HCT116 (cell line): ENCODE measurements around the gene TUBB6.

Experiments
- EGR1 ChIP-seq: IDR thresholded peaks from 2 replicates; pipeline ENCODE4 v1.6.1; 2012; ENCODE audit warnings: low read depth
- JUND ChIP-seq: IDR thresholded peaks from 2 replicates; pipeline ENCODE4 v1.6.1; 2012
- POLR2A ChIP-seq: IDR thresholded peaks from 2 replicates; pipeline ENCODE4 v1.7.0; 2011; ENCODE audit warnings: borderline replicate concordance; ENCODE audit not compliant: insufficient read depth, insufficient read length; ENCODE audit errors: extremely low read depth
- SIN3A ChIP-seq: IDR thresholded peaks from 2 replicates; pipeline ENCODE4 v1.6.1; 2012; ENCODE audit warnings: low read depth
- TF ChIP-seq, protein P1 (sequence below), 3 experiments: fragments of 200-600 bp in 1 of 3; sonication (generic) in 1 of 3; IDR thresholded peaks in 2 of 3; conservative IDR thresholded peaks in 1 of 3; 2 replicates each; pipeline ENCODE4 v1.5.1; 2012 to 2017; ENCODE audit warnings: low read depth in 2 of 3, low read length in 2 of 3, antibody characterized with exemption in 1 of 3, borderline replicate concordance in 1 of 3, control low read depth in 1 of 3, mild to moderate bottlenecking in 1 of 3, mixed read lengths in 1 of 3, mixed run types in 1 of 3, moderate library complexity in 1 of 3; ENCODE audit not compliant: insufficient read depth in 1 of 3
- TF ChIP-seq, protein P2 (sequence below): IDR thresholded peaks from 2 replicates; pipeline ENCODE4 v1.6.1; 2012; ENCODE audit warnings: low read depth
- TF ChIP-seq, protein P3 (sequence below): IDR thresholded peaks from 2 replicates; pipeline ENCODE4 v1.6.1; 2012

DNA sequence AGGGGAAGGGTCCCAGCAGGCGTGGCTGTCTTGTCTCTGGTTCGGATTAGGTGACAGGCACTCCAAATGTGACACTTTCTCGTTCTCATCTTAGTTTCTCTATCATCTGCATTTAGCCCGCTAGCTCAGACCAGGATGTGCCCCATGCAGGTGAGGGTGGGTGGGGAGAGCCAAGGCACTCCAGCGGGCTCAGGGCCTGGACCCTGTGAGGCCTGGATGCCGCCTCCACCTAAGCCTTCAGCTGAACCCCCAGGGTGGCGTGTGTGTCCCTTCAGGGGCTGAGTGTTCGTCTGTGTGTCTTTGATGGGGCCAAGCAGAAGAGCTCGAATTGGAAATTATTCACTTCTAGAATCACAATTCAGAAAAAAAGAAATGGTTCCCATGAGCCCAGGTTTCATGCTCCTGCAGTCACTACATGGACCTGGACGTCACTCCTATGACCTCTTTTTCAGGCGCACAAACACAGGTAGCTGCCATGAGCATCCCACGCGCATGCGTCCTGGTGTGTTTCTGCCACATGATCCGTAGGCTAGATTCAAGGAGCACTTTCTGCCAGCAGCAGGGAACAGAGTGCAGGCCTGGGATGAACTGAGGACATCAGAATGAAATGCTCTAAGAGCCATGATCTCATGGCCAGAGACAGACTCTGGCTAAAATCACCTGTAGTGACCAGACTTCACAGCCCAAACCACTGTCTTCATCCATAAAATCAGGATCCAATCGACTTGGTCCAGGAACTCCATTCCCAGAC lies 28.1 kb upstream of the TUBB6 start:
- TF ChIP-seq, protein P1, sequence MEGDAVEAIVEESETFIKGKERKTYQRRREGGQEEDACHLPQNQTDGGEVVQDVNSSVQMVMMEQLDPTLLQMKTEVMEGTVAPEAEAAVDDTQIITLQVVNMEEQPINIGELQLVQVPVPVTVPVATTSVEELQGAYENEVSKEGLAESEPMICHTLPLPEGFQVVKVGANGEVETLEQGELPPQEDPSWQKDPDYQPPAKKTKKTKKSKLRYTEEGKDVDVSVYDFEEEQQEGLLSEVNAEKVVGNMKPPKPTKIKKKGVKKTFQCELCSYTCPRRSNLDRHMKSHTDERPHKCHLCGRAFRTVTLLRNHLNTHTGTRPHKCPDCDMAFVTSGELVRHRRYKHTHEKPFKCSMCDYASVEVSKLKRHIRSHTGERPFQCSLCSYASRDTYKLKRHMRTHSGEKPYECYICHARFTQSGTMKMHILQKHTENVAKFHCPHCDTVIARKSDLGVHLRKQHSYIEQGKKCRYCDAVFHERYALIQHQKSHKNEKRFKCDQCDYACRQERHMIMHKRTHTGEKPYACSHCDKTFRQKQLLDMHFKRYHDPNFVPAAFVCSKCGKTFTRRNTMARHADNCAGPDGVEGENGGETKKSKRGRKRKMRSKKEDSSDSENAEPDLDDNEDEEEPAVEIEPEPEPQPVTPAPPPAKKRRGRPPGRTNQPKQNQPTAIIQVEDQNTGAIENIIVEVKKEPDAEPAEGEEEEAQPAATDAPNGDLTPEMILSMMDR (IDR thresholded peaks at IDR 0.05 in 2 of 3, conservative IDR thresholded peaks at IDR 0.05 in 1 of 3; ENCODE audit: borderline replicate concordance in 1 of 3, insufficient read depth in 1 of 3, low read depth in 2 of 3, low read length in 2 of 3), result no peak
- no peak for TF ChIP-seq JUND
- TF ChIP-seq SIN3A, result no peak
- no peak for TF ChIP-seq POLR2A
- TF ChIP-seq EGR1, result no peak
- TF ChIP-seq, protein P2, sequence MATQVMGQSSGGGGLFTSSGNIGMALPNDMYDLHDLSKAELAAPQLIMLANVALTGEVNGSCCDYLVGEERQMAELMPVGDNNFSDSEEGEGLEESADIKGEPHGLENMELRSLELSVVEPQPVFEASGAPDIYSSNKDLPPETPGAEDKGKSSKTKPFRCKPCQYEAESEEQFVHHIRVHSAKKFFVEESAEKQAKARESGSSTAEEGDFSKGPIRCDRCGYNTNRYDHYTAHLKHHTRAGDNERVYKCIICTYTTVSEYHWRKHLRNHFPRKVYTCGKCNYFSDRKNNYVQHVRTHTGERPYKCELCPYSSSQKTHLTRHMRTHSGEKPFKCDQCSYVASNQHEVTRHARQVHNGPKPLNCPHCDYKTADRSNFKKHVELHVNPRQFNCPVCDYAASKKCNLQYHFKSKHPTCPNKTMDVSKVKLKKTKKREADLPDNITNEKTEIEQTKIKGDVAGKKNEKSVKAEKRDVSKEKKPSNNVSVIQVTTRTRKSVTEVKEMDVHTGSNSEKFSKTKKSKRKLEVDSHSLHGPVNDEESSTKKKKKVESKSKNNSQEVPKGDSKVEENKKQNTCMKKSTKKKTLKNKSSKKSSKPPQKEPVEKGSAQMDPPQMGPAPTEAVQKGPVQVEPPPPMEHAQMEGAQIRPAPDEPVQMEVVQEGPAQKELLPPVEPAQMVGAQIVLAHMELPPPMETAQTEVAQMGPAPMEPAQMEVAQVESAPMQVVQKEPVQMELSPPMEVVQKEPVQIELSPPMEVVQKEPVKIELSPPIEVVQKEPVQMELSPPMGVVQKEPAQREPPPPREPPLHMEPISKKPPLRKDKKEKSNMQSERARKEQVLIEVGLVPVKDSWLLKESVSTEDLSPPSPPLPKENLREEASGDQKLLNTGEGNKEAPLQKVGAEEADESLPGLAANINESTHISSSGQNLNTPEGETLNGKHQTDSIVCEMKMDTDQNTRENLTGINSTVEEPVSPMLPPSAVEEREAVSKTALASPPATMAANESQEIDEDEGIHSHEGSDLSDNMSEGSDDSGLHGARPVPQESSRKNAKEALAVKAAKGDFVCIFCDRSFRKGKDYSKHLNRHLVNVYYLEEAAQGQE, result no peak
- TF ChIP-seq, protein P3, sequence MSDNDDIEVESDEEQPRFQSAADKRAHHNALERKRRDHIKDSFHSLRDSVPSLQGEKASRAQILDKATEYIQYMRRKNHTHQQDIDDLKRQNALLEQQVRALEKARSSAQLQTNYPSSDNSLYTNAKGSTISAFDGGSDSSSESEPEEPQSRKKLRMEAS, result no peak
